Heart left ventricle (tissue), 16 donors: ENCODE data around the gene FGF14. TPM values are rescaled to one million over a fixed set of nuclear protein-coding genes. Genes with fewer than 3 reads are reported as not detected.
A peak's percentile ranks its signal among the peaks of the same experiment; 100 is the strongest.

ENCODE experiments used
- ATAC-seq, 4 donors: fragments of 200-7000 bp; cut with Tn5 transposase; one replicate each; pipeline ENCODE4 v1.9.1; 2020 to 2022; ENCODE audit warnings: moderate library complexity in 4 of 4, mild to moderate bottlenecking in 3 of 4, moderate number of reproducible peaks in 1 of 4
- DNase-seq, 5 donors: peaks; one replicate each; pipeline ENCODE4 v3.0.0-alpha.2; 2020
- H3K27ac ChIP-seq, 12 donors: fragments of 200-600 bp; sonication (generic) in 4 of 12; one replicate each; pipeline versions ENCODE4 v1.5.0 to v1.8.0; 2016 to 2022; ENCODE audit warnings: mild to moderate bottlenecking in 2 of 12
- H3K27me3 ChIP-seq, 9 donors: fragments of 200-600 bp; sonication (generic) in 2 of 9; one replicate each; pipeline versions ENCODE4 v1.5.1 to v1.8.0; 2016 to 2022; ENCODE audit warnings: mild to moderate bottlenecking in 3 of 9
- H3K36me3 ChIP-seq, 9 donors: fragments of 200-600 bp; sonication (generic) in 2 of 9; one replicate each; pipeline versions ENCODE4 v1.5.0 to v1.8.0; 2018 to 2022; ENCODE audit warnings: mild to moderate bottlenecking in 2 of 9
- H3K4me1 ChIP-seq, 12 donors: fragments of 200-600 bp; sonication (generic) in 4 of 12; one replicate each; pipeline versions ENCODE4 v1.5.0 to v1.8.0; 2016 to 2022; ENCODE audit warnings: mild to moderate bottlenecking in 3 of 12
- H3K4me3 ChIP-seq, 12 donors: fragments of 200-600 bp; sonication (generic) in 4 of 12; one replicate each; pipeline versions ENCODE4 v1.5.0 to v1.8.0; 2017 to 2022; ENCODE audit warnings: mild to moderate bottlenecking in 9 of 12, moderate library complexity in 4 of 12
- H3K9me3 ChIP-seq, 12 donors: fragments of 200-600 bp; sonication (generic) in 4 of 12; one replicate each; pipeline versions ENCODE4 v1.5.0 to v1.8.0; 2016 to 2022; ENCODE audit warnings: mild to moderate bottlenecking in 1 of 12
- CTCF ChIP-seq, 12 donors: fragments of 200-600 bp; sonication (generic) in 4 of 12; IDR thresholded peaks; one replicate each; pipeline versions ENCODE4 v1.5.0 to v1.8.0; 2018 to 2022; ENCODE audit warnings: antibody characterized with exemption in 12 of 12, mild to moderate bottlenecking in 5 of 12
- POLR2A ChIP-seq, 2 donors: fragments of 450-650 bp; IDR thresholded peaks; one replicate each; pipeline ENCODE4 v1.6.1; 2017; ENCODE audit warnings: antibody characterized with exemption in 2 of 2, mild to moderate bottlenecking in 2 of 2, moderate library complexity in 2 of 2
- WGBS, 4 donors: extraction: QIAGEN DNeasy Blood & Tissue Kit in 2 of 4; methylation state at CpG; one replicate each; pipeline versions ENCODE4 v1.1.5 to v1.1.7; 2013 to 2018; 5-methylcytosine and 5-hydroxymethylcytosine counted together
- intact Hi-C, 10 donors: fragments of 100-400 bp; cut with DNase I; formaldehyde crosslinking; loops; one replicate each; pipeline versions ENCODE4 v1.11.1 to v1.14.2; 2022
- polyA plus RNA-seq, 2 donors: library from polyadenylated mRNA; stranded (reverse); fragments of 200-250 nt; gene quantifications; one replicate each; pipeline ENCODE4 v1.2.3, GENCODE V29; 2013
- total RNA-seq, 9 donors: library from RNA; depleted of rRNA in 2 of 9; stranded (reverse); fragments of >200 nt in 2 of 9; fragmentation: NEBNext Ultra II Directional in 3 of 9; extraction: Animal tissue kit (Norgen Biotek cat#: 25700) in 3 of 9; gene quantifications; one replicate each; pipeline versions ENCODE4 v1.1.0 to v1.2.4, GENCODE V29; 2016 to 2023
- donor health status: ischemic (EF 13 %, LVEDD 7.1; RV severe dilation, severe dysfunction).
- donor health status: healthy with polysubstance abuse.
- donor health status: DM: no; HTN: yes; CAD: no.
- donor health status: DM: no; HTN: no; CAD: no.
- donor health status: ischemic (EF 25% LVEDD 6.9; RV normal size, moderate dysfunction).
- donor health status: ischemic (EF 25% LVEDD 5.7; RV mildly dilated, moderate dysfunction).
- donor health status: healthy.
- donor health status: DM: yes; HTN: yes; CAD: no.
- donor health status: ischemic (EF 35%, LVEDD 5.7; RV mildly dilated, moderate dysfunction).
- donor health status: nonischemic (EF 11% LVEDD 7.7; RV severe dilation, severe dysfunction).
- donor health status: DM: yes; HTN: yes; CAD: no.
- donor health status: PGD.
- donor health status: ischemic (EF 29% LVEDD 5.4; RV normal size, mild dysfunction).
- donor health status: nonischemic (EF 23%, LVEDD 6.1; RV moderate dilation, normal function).

The FGF14 gene
- total and polyA plus RNA-seq, 11 donors: 0.14 to 6.3 (median 3.9) TPM

GRCh38 chr13:102394158-102395053 lies 7.4 kb downstream of the FGF14 start:
- TF ChIP-seq POLR2A (IDR thresholded peaks at IDR 0.05) (peak in 1 of 2 donors; percentile 64), CTCF (IDR thresholded peaks at IDR 0.05) (peak in 7 of 12 donors; percentile 12 to 43 (median 30))
- peak; percentile 89 to 99 (median 98) for ATAC-seq

GRCh38 chr13:102392481-102393209 lies 9.2 kb downstream of the FGF14 start:
- no peaks in the 10 kb centered on the region for H3K36me3 ChIP-seq
- 77 to 84% (median 81%) methylated on average over 7 of the region's 7 CpGs for WGBS, 4 donors
- peaks cover 0 to 17% (median 10%) of the 10 kb centered on the region in 12 donors for H3K4me1 ChIP-seq
- no peak for TF ChIP-seq CTCF (IDR thresholded peaks at IDR 0.05)
- TF ChIP-seq POLR2A (IDR thresholded peaks at IDR 0.05): no peak
- ATAC-seq (no peak), DNase-seq (no peak)
- intact Hi-C loops: loop anchor here in 5 of 10 donors (5.0 to 10.0 kb wide), 7 partner anchors 75 to 450 kb away; no protein-coding TSS in a partner anchor
- no peak overlapping the region for H3K4me3 ChIP-seq
- no peaks in the 10 kb centered on the region for H3K9me3 ChIP-seq
- H3K27me3 ChIP-seq: no peaks in the 10 kb centered on the region
- no peak overlapping the region for H3K27ac ChIP-seq

More at GRCh38 chr13:102394158-102395053, 7.4 kb downstream of the FGF14 start:
- peaks cover 0 to 17% (median 10%) of the 10 kb centered on the region in 12 donors for H3K4me1 ChIP-seq
- WGBS, 4 donors: 1 to 2% (median 1%) methylated on average over 35 to 72 of the region's 72 CpGs
- peaks cover 0 to 13% (median 0%) of the 10 kb centered on the region in 9 donors for H3K27me3 ChIP-seq
- DNase-seq: peak; percentile 95 to 97 (median 97)
- no peaks in the 10 kb centered on the region for H3K36me3 ChIP-seq
- peak overlapping the region; percentile 54 to 99 (median 83) for H3K4me3 ChIP-seq
- H3K27ac ChIP-seq: peak overlapping the region; percentile 29 to 92 (median 84)
- no peaks in the 10 kb centered on the region for H3K9me3 ChIP-seq
- intact Hi-C loops: loop anchor here in 5 of 10 donors (5.0 to 10.0 kb wide), 8 partner anchors 77 to 452 kb away; no protein-coding TSS in a partner anchor

GRCh38 chr13:102386461-102386860 lies 15.4 kb downstream of the FGF14 start:
- WGBS, 4 donors: 54 to 65% (median 59%) methylated on average over 5 of the region's 5 CpGs
- ATAC-seq: no peak
- no peaks in the 10 kb centered on the region for H3K9me3 ChIP-seq
- no peak overlapping the region for H3K27ac ChIP-seq
- no peaks in the 10 kb centered on the region for H3K36me3 ChIP-seq
- intact Hi-C loops: no loop called here
- no peak for DNase-seq
- no peaks in the 10 kb centered on the region for H3K27me3 ChIP-seq
- TF ChIP-seq CTCF (IDR thresholded peaks at IDR 0.05) (no peak), POLR2A (IDR thresholded peaks at IDR 0.05) (no peak)
- H3K4me1 ChIP-seq: no peaks in the 10 kb centered on the region
- H3K4me3 ChIP-seq: no peak overlapping the region

- WGBS, 4 donors: 53 to 73% (median 56%) methylated on average over 1 of the region's 1 CpG
These were observed 21.8 kb downstream of the FGF14 start for GRCh38 chr13:102380012-102380411.

More at GRCh38 chr13:102380012-102380411, 21.8 kb downstream of the FGF14 start:
- no peak overlapping the region for H3K27ac ChIP-seq
- H3K36me3 ChIP-seq: no peaks in the 10 kb centered on the region
- no peak overlapping the region for H3K4me3 ChIP-seq
- no peak for DNase-seq
- TF ChIP-seq CTCF (IDR thresholded peaks at IDR 0.05): no peak
- no peak for TF ChIP-seq POLR2A (IDR thresholded peaks at IDR 0.05)
- no peak for ATAC-seq
- intact Hi-C loops: no loop called here
- no peaks in the 10 kb centered on the region for H3K9me3 ChIP-seq
- no peaks in the 10 kb centered on the region for H3K4me1 ChIP-seq
- H3K27me3 ChIP-seq: no peaks in the 10 kb centered on the region
